Breast epithelium (tissue), 4 donors: ENCODE measurements around the gene SIRPB1. TPM values are rescaled to one million over a fixed set of nuclear protein-coding genes. Genes with fewer than 3 reads are reported as not detected.

ENCODE experiments used
- DNase-seq, 2 donors: peaks; one replicate each; pipeline ENCODE4 v3.0.0-alpha.2; 2019; ENCODE audit warnings: low spot score in 2 of 2
- H3K27ac ChIP-seq, 2 donors: fragments of 200-600 bp; sonication (generic) in 1 of 2; one replicate each; pipeline ENCODE4 v1.5.1; 2016 to 2019; ENCODE audit warnings: mild to moderate bottlenecking in 1 of 2
- H3K27me3 ChIP-seq, 2 donors: fragments of 200-600 bp; sonication (generic) in 1 of 2; one replicate each; pipeline versions ENCODE4 v1.5.1 to v1.6.0; 2017 to 2019; ENCODE audit warnings: control low read depth in 1 of 2, mild to moderate bottlenecking in 1 of 2
- H3K36me3 ChIP-seq: fragments of 200-600 bp; one replicate; pipeline ENCODE4 v1.5.1; 2019
- H3K4me1 ChIP-seq, 2 donors: fragments of 200-600 bp; sonication (generic); one replicate each; pipeline ENCODE4 v1.5.1; 2016 to 2019; ENCODE audit warnings: control low read depth in 1 of 2
- H3K4me3 ChIP-seq, 3 donors: fragments of 200-600 bp; sonication (generic); 1 replicate in 2 of 3; 2 replicates in 1 of 3; pipeline ENCODE4 v1.5.1; 2016 to 2019; ENCODE audit warnings: mild to moderate bottlenecking in 3 of 3, moderate library complexity in 2 of 3
- H3K9me3 ChIP-seq, 2 donors: fragments of 200-600 bp; sonication (generic) in 1 of 2; one replicate each; pipeline ENCODE4 v1.5.1; 2016 to 2019; ENCODE audit warnings: control low read depth in 1 of 2
- CTCF ChIP-seq, 3 donors: fragments of 450-650 bp; IDR thresholded peaks; one replicate each; pipeline ENCODE4 v1.5.1; 2016 to 2017; ENCODE audit warnings: antibody characterized with exemption in 3 of 3, mild to moderate bottlenecking in 3 of 3, moderate library complexity in 3 of 3
- POLR2A ChIP-seq: fragments of 450-650 bp; IDR thresholded peaks from one replicate; pipeline ENCODE4 v1.6.1; 2016; ENCODE audit warnings: antibody characterized with exemption, mild to moderate bottlenecking, moderate library complexity
- POLR2AphosphoS5 ChIP-seq, 3 donors: sonication (generic); formaldehyde crosslinking; IDR thresholded peaks; one replicate each; pipeline ENCODE4 v1.6.1; 2017; ENCODE audit warnings: antibody characterized with exemption in 3 of 3
- intact Hi-C: fragments of 100-400 bp; cut with DNase I; formaldehyde crosslinking; loops from one replicate; pipeline ENCODE4 v1.15.1; 2023; ENCODE audit warnings: low total_unique reads
- total RNA-seq, 3 donors: library from RNA; depleted of rRNA; stranded (reverse); fragments of >200 nt; gene quantifications; one replicate each; pipeline ENCODE4 v1.1.0, GENCODE V29; 2016

SIRPB1 gene
- total RNA-seq, 3 donors from 2014 or later = 2.6 to 8.5 (median 5.8) TPM

DNA sequence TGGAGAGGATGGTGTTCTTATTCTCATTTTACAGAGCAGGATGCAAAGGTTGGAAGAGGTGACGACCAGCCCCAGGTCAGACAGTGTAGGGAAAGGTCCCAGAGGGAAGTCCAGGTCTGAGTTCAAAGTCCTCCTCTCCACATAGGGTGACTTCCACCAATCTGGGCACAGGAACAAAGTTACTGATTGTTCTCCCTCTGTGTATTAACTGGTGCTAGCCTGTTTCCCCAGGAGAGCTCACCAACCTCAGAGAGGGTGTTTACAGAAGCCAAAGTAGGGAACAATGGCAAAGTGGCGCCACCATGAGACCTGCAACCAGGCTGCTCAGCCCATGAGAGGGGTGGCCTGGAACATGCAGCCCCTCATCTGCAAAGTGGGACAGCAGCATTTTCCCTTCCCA lies 16.8 kb upstream of the SIRPB1 start:
- Histone ChIP-seq H3K9me3 (peaks cover 0 to 4% of the 10 kb centered on the region in 2 donors), H3K36me3 (no peaks in the 10 kb centered on the region), H3K27ac (no peak overlapping the region), H3K27me3 (no peaks in the 10 kb centered on the region), H3K4me3 (no peak overlapping the region), H3K4me1 (no peaks in the 10 kb centered on the region)
- intact Hi-C loops = no loop called here
- no peak for TF ChIP-seq POLR2A
- TF ChIP-seq CTCF (IDR thresholded peaks at IDR 0.05) = no peak
- no peak for TF ChIP-seq POLR2AphosphoS5 (IDR thresholded peaks at IDR 0.05)
- no peak for DNase-seq

DNA sequence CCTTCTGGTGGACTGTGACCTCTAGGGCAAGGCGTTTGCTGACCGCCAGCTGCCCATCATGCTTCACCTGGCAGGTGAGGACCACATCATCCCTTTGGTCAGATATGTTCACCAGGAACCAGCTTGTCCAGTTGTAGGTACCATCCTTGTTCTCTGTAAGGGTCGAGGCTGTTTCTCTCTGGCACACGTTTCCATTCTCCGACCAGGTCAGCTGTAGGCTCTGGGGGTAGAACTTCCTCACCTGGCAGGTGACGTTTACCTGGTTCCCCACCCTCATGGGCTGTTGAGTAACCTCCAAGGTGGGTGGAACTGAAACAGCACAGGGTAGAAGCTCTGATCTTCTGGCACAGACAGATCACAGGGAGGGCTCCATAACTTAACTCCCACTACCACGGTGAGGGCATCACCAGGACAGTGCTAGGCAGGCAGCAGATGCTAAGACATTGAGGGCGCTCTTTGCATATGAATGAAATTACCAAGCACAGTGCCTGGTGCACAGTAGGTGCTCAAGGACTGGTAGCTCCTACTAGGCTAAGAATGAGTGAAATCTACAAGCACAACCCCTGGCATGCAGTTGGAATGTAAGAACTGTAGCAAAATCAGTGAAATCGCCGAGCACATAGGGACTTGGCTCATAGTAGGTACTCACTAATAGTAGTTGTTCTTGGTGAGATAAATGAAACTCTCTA lies 15.6 kb upstream of the SIRPB1 start:
- TF ChIP-seq POLR2A = no peak
- no peak for TF ChIP-seq POLR2AphosphoS5 (IDR thresholded peaks at IDR 0.05)
- TF ChIP-seq CTCF (IDR thresholded peaks at IDR 0.05) = no peak
- no peak overlapping the region for H3K27ac ChIP-seq
- intact Hi-C loops = no loop called here
- DNase-seq = no peak
- H3K9me3 ChIP-seq = peaks cover 0 to 2% of the 10 kb centered on the region in 2 donors
- H3K4me1 ChIP-seq = no peaks in the 10 kb centered on the region
- no peak overlapping the region for H3K4me3 ChIP-seq
- H3K27me3 ChIP-seq = no peaks in the 10 kb centered on the region
- H3K36me3 ChIP-seq = no peaks in the 10 kb centered on the region

DNA sequence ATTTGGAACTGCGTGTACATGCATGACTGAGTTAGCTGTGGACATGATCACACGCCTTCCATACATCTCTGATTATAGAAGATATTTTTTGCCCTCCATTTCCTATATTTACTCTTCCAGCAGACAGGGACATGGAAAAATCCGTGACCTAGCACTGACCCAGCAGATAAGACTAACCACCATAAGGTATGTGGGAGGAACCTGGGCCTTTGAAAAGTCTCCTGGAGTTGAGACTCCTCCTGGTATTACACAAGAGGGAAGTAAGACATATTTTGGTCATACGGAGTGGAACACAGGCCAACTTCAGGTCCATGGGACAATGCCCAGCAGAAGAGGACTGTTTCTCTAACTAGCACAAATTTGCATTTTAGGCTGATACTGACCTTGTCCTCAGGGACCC lies 13.7 kb upstream of the SIRPB1 start:
- Histone ChIP-seq H3K9me3 (no peaks in the 10 kb centered on the region), H3K4me1 (no peaks in the 10 kb centered on the region), H3K27me3 (no peaks in the 10 kb centered on the region), H3K4me3 (no peak overlapping the region), H3K27ac (no peak overlapping the region), H3K36me3 (no peaks in the 10 kb centered on the region)
- no peak for DNase-seq
- intact Hi-C loops = no loop called here
- TF ChIP-seq POLR2A (no peak), POLR2AphosphoS5 (IDR thresholded peaks at IDR 0.05) (no peak), CTCF (IDR thresholded peaks at IDR 0.05) (no peak)

DNA sequence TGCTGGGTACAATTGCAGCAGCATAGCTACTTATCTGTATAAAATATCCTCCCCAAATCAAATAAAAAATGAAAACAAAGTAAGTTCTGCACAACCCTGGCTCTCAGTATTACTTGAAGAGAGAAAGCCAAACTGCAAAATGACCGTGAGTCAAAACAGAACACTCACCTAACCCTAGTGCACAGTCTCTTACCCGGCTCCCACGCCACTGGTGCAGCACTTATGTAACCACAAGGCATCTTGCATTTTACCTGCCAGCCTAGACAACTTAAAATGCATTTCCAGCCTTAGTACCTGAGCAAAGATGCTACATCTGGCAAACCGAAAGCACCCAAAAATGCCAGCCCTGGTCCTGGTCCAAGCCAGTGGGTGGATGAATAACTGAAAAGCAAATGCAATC lies 12.4 kb upstream of the SIRPB1 start:
- no peak for TF ChIP-seq CTCF (IDR thresholded peaks at IDR 0.05)
- TF ChIP-seq POLR2A = no peak
- TF ChIP-seq POLR2AphosphoS5 (IDR thresholded peaks at IDR 0.05) = no peak
- intact Hi-C loops = no loop called here
- Histone ChIP-seq H3K36me3 (no peaks in the 10 kb centered on the region), H3K9me3 (no peaks in the 10 kb centered on the region), H3K4me3 (no peak overlapping the region), H3K27ac (no peak overlapping the region), H3K4me1 (no peaks in the 10 kb centered on the region), H3K27me3 (no peaks in the 10 kb centered on the region)
- no peak for DNase-seq

- no peaks in the 10 kb centered on the region for H3K4me1 ChIP-seq
- no peaks in the 10 kb centered on the region for H3K27me3 ChIP-seq
- TF ChIP-seq POLR2AphosphoS5 (IDR thresholded peaks at IDR 0.05) (no peak), POLR2A (no peak), CTCF (IDR thresholded peaks at IDR 0.05) (no peak)
- no peaks in the 10 kb centered on the region for H3K36me3 ChIP-seq
- no peaks in the 10 kb centered on the region for H3K9me3 ChIP-seq
- H3K27ac ChIP-seq = no peak overlapping the region
- DNase-seq = no peak
- no peak overlapping the region for H3K4me3 ChIP-seq
- intact Hi-C loops = no loop called here
Observed at GRCh38 chr20:1631309-1632151, 11.7 kb upstream of the SIRPB1 start.
